Mucosa of descending colon (tissue), 3 donors: ENCODE data around the gene MYBBP1A. TPM values are rescaled to one million over a fixed set of nuclear protein-coding genes. Genes with fewer than 3 reads are reported as not detected.

Source experiments
- ATAC-seq: fragments of 200-7000 bp; cut with Tn5 transposase; one replicate; pipeline ENCODE4 v1.9.1; 2020; ENCODE audit warnings: mild to moderate bottlenecking, moderate library complexity
- DNase-seq, 3 donors: peaks; one replicate each; pipeline ENCODE4 v3.0.0-alpha.2; 2020
- H3K36me3 ChIP-seq: fragments of 200-600 bp; one replicate; pipeline ENCODE4 v1.8.0; 2021; ENCODE audit warnings: low read depth, mild to moderate bottlenecking
- H3K4me1 ChIP-seq: fragments of 200-600 bp; one replicate; pipeline ENCODE4 v1.8.0; 2021; ENCODE audit warnings: low read depth, mild to moderate bottlenecking
- H3K4me3 ChIP-seq: fragments of 200-600 bp; one replicate; pipeline ENCODE4 v1.8.0; 2021; ENCODE audit warnings: mild to moderate bottlenecking
- H3K9me3 ChIP-seq: fragments of 200-600 bp; one replicate; pipeline ENCODE4 v1.8.0; 2021; ENCODE audit warnings: mild to moderate bottlenecking
- intact Hi-C, 2 donors: fragments of 100-400 bp; cut with DNase I in 1 of 2; cut with micrococcal nuclease in 1 of 2; formaldehyde crosslinking; loops; one replicate each; pipeline versions ENCODE4 v1.11.0 to v1.11.1; 2022; cut with DNase I, micrococcal nuclease
- total RNA-seq, 3 donors: library from RNA; stranded (reverse); fragmentation: NEBNext Ultra II Directional in 2 of 3; extraction: Animal tissue kit (Norgen Biotek cat#: 25700) in 2 of 3; gene quantifications; one replicate each; pipeline versions ENCODE4 v1.2.1 to v1.2.4, GENCODE V29; 2021 to 2023
- TF ChIP-seq, protein P1 (sequence below): fragments of 200-600 bp; IDR thresholded peaks from one replicate; pipeline ENCODE4 v1.8.0; 2022; ENCODE audit warnings: antibody characterized with exemption, mild to moderate bottlenecking
- donor health status: DM: no; HTN: no; CAD: no; lungs with moderate emphysema.
- donor health status: DM: no; HTN: no; CAD: no.
- donor health status: DM: no; HTN: yes; CAD: no.

The MYBBP1A gene
- total RNA-seq, 3 donors from 2014 or later, result 32.7 to 41.4 (median 36.7) TPM

DNA sequence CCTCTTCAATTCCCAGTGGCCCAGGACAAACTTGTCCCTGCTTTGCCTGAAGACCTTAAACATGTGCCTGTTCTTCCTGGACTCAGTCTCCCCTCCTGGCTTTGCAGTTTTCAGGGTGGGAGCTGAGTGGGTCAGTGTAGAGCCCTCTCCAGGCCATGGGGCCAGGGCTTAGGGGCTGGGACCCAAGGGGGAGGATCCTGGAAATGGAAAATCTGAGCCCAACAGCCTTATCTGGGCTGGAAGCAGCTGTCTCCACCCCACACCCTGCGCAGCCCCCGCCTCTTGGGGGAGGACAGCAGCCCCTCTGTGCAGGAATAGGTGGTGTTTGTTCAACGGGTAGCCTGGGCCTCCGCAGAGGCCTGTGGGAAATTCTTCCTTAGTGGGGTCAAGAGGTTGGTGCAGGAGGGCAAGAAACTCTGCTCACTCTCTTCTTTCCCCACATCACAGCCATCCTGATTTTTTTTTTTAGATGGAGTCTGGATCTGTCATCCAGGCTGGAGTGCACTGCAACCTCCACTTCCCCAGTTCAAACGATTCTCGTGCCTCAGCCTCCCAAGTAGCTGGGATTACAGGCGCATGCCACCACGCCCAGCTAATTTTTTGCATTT, 22.3 kb upstream of the MYBBP1A start:
- Histone ChIP-seq H3K4me1 (no peaks in the 10 kb centered on the region), H3K4me3 (no peak overlapping the region), H3K36me3 (no peaks in the 10 kb centered on the region), H3K9me3 (no peaks in the 10 kb centered on the region)
- no peak for DNase-seq
- TF ChIP-seq, protein P1, sequence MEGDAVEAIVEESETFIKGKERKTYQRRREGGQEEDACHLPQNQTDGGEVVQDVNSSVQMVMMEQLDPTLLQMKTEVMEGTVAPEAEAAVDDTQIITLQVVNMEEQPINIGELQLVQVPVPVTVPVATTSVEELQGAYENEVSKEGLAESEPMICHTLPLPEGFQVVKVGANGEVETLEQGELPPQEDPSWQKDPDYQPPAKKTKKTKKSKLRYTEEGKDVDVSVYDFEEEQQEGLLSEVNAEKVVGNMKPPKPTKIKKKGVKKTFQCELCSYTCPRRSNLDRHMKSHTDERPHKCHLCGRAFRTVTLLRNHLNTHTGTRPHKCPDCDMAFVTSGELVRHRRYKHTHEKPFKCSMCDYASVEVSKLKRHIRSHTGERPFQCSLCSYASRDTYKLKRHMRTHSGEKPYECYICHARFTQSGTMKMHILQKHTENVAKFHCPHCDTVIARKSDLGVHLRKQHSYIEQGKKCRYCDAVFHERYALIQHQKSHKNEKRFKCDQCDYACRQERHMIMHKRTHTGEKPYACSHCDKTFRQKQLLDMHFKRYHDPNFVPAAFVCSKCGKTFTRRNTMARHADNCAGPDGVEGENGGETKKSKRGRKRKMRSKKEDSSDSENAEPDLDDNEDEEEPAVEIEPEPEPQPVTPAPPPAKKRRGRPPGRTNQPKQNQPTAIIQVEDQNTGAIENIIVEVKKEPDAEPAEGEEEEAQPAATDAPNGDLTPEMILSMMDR, result no peak
- no peak for ATAC-seq
- intact Hi-C loops, result no loop called here

DNA sequence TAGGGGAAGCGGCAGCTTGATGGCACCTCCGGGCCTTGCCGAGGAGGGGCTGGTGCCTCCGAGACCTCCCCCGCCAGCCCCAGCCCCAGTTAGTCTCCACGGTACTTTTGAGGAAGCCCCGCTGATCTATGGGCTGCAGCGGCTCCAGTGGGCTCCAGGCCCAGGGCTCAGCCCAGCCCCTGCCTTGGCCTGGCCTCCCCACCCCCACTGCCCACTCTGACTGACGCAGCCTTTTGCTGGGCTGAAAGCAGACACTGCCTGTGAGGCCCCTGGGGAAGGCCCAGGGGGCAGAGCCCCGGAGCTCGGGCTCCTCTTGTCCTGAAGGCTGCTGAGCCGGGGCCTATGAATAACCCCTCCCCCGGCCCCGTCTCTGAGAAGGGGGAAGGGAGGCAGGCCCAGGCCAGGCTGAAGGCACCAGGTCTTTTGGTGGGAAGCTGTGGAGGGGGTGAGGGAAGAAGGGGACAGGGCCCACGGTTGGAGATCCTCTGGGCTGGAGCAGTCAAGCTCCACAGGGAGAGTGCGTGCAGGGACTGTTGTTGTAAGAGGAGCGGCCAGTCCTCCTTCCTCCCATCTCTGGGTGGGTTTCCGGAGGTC, 21.6 kb upstream of the MYBBP1A start:
- intact Hi-C loops, result no loop called here
- Histone ChIP-seq H3K4me1 (no peaks in the 10 kb centered on the region), H3K36me3 (no peaks in the 10 kb centered on the region), H3K4me3 (no peak overlapping the region), H3K9me3 (no peaks in the 10 kb centered on the region)
- ATAC-seq (no peak), DNase-seq (peak in 1 of 3 donors; percentile 40)
- TF ChIP-seq, protein P1, result no peak

DNA sequence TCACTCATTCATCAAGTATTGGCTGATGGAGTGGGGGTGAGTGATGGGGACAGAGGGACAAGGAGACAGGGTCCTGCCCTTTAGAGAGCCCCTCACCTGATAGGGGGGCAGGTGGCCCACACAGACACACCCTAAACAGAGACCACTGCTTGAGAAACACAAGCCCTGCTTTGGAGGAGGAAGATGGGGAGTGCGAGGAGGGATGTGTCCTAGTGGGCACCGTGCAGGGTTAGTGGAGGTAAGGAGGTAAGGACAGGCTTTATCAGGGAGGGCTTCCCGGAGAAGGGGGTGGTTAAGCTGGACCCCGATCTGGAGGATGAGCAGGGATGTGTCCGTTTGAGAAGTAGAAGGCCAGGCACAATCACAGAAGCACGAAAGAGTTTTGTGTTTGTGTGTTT, 21.0 kb upstream of the MYBBP1A start:
- no peaks in the 10 kb centered on the region for H3K4me1 ChIP-seq
- no peaks in the 10 kb centered on the region for H3K36me3 ChIP-seq
- H3K4me3 ChIP-seq, result no peak overlapping the region
- H3K9me3 ChIP-seq, result no peaks in the 10 kb centered on the region
- DNase-seq, result no peak
- intact Hi-C loops, result no loop called here
- TF ChIP-seq, protein P1, result no peak
- ATAC-seq, result no peak

DNA sequence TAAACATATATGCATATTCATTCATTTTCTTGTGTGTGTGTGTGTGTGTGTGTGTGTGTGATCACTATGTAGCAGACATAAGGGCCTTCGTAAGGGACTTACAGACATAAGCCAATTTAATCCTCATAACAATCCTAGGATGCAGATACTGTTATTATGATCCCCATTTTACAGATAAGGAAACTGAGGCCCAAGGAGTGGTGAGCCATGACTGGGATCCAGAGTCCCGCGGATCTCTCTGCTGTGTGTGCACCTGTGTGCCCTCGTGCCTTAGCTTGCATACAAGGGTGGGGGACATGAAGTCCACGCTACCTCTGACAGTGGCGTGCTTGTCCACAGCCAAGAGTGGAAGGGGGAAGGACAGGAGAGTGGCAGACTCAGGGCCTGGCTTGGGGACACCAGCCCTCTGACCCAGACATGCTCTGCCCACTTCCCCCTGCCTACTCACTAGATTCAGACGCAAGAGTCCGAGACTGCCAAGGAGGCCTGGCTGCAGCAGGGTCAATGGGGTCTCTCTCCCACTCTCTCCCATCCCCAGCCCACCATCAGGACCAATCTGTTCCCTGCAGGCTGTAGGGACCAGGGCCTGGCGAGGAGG, 19.4 kb upstream of the MYBBP1A start:
- no peak for ATAC-seq
- no peak for DNase-seq
- H3K4me1 ChIP-seq, result no peaks in the 10 kb centered on the region
- H3K36me3 ChIP-seq, result no peaks in the 10 kb centered on the region
- no peak overlapping the region for H3K4me3 ChIP-seq
- H3K9me3 ChIP-seq, result no peaks in the 10 kb centered on the region
- intact Hi-C loops, result no loop called here
- TF ChIP-seq, protein P1, result no peak

DNA sequence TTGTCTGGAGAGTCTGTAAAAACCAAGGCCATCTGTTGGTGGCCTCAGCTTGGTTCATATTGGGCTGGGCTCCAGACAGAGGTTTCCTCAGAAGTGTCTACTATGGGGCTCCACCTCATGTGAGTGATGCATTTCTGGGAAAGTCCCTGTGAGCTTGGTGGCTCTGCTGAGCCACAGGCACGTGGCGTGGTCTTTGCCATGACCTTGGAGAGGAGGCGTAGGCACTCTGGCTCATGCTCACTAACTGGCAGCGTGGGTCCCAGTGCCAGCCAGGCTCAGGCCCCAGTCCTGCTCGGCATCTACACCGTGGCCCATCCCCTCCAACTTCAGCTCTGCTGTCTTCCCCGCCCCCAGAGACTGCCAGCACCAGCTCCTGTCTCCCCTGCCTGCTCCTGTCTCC, 18.5 kb upstream of the MYBBP1A start:
- Histone ChIP-seq H3K36me3 (no peaks in the 10 kb centered on the region), H3K4me3 (no peak overlapping the region), H3K9me3 (no peaks in the 10 kb centered on the region), H3K4me1 (no peaks in the 10 kb centered on the region)
- intact Hi-C loops, result no loop called here
- ATAC-seq, result no peak
- TF ChIP-seq, protein P1, result no peak
- DNase-seq, result peak in 2 of 3 donors; percentile 14 to 27
